Measurements from ENCODE around the gene PTPRF. TPM values are rescaled to one million over a fixed set of nuclear protein-coding genes. Genes with fewer than 3 reads are reported as not detected.

The PTPRF gene
- total and polyA plus RNA-seq, 2 experiments from 2014 or later = 96.0 to 115 TPM

- no peaks in the 10 kb centered on the region for H3K9me2 ChIP-seq (replicated peaks; ENCODE audit: insufficient read depth)
- H3K4me1 ChIP-seq (ENCODE audit: insufficient read depth) = no peaks in the 10 kb centered on the region
- H3K4me3 ChIP-seq = no peak overlapping the region
- no peaks in the 10 kb centered on the region for H4K20me1 ChIP-seq (ENCODE audit: insufficient read depth, poor library complexity, severe bottlenecking)
- 95% methylated on average over 15 of the region's 16 CpGs for WGBS (ENCODE audit: low lambda C conversion rate, missing lambda C conversion rate)
- H3K9me3 ChIP-seq (ENCODE audit: low read depth) = no peaks in the 10 kb centered on the region
- no peaks in the 10 kb centered on the region for H3K27me3 ChIP-seq
- H3K79me2 ChIP-seq = no peaks in the 10 kb centered on the region
- no peak overlapping the region for H3K27ac ChIP-seq
- no peaks in the 10 kb centered on the region for H3K36me3 ChIP-seq (replicated peaks; ENCODE audit: insufficient read depth, low read depth)
- H2AFZ ChIP-seq = no peak overlapping the region
- H3K4me2 ChIP-seq = no peak overlapping the region
- DNase-seq (ENCODE audit: low spot score) = no peak
- TF ChIP-seq EZH2phosphoT487 (IDR thresholded peaks at IDR 0.05; ENCODE audit: low read depth, severe bottlenecking, unreplicated experiment) (no peak), EZH2 (IDR thresholded peaks at IDR 0.05; ENCODE audit: borderline replicate concordance) (no peak)
Measured at GRCh38 chr1:43620956-43621355, 90.3 kb downstream of the PTPRF start.

GRCh38 chr1:43621386-43621785 is 90.7 kb downstream of the PTPRF start:
- Histone ChIP-seq H3K4me3 (no peak overlapping the region), H3K27ac (no peak overlapping the region), H3K36me3 (replicated peaks; ENCODE audit: insufficient read depth, low read depth) (no peaks in the 10 kb centered on the region), H3K27me3 (no peaks in the 10 kb centered on the region), H3K4me1 (ENCODE audit: insufficient read depth) (no peaks in the 10 kb centered on the region), H4K20me1 (ENCODE audit: insufficient read depth, poor library complexity, severe bottlenecking) (no peaks in the 10 kb centered on the region), H3K9me3 (ENCODE audit: low read depth) (no peaks in the 10 kb centered on the region), H3K79me2 (no peaks in the 10 kb centered on the region), H3K9me2 (replicated peaks; ENCODE audit: insufficient read depth) (no peaks in the 10 kb centered on the region), H2AFZ (no peak overlapping the region), H3K4me2 (no peak overlapping the region)
- DNase-seq (ENCODE audit: low spot score) = no peak
- WGBS (ENCODE audit: low lambda C conversion rate, missing lambda C conversion rate) = 95% methylated on average over 3 of the region's 3 CpGs
- TF ChIP-seq CTCF (IDR thresholded peaks at IDR 0.05; ENCODE audit: poor library complexity) (no peak), EZH2phosphoT487 (IDR thresholded peaks at IDR 0.05; ENCODE audit: low read depth, severe bottlenecking, unreplicated experiment) (no peak), EZH2 (IDR thresholded peaks at IDR 0.05; ENCODE audit: borderline replicate concordance) (no peak)

GRCh38 chr1:43621861-43622260 is 91.2 kb downstream of the PTPRF start:
- H3K9me2 ChIP-seq (replicated peaks; ENCODE audit: insufficient read depth) = no peaks in the 10 kb centered on the region
- no peak overlapping the region for H3K27ac ChIP-seq
- no peak overlapping the region for H3K4me2 ChIP-seq
- no peaks in the 10 kb centered on the region for H3K27me3 ChIP-seq
- no peaks in the 10 kb centered on the region for H3K36me3 ChIP-seq (replicated peaks; ENCODE audit: insufficient read depth, low read depth)
- H3K9me3 ChIP-seq (ENCODE audit: low read depth) = no peaks in the 10 kb centered on the region
- no peaks in the 10 kb centered on the region for H3K79me2 ChIP-seq
- no peaks in the 10 kb centered on the region for H4K20me1 ChIP-seq (ENCODE audit: insufficient read depth, poor library complexity, severe bottlenecking)
- H3K4me3 ChIP-seq = no peak overlapping the region
- H2AFZ ChIP-seq = no peak overlapping the region
- 97% methylated on average over 17 of the region's 18 CpGs for WGBS (ENCODE audit: low lambda C conversion rate, missing lambda C conversion rate)
- H3K4me1 ChIP-seq (ENCODE audit: insufficient read depth) = no peaks in the 10 kb centered on the region
- DNase-seq (ENCODE audit: low spot score) = no peak
- TF ChIP-seq EZH2 (IDR thresholded peaks at IDR 0.05; ENCODE audit: borderline replicate concordance) = no peak
- no peak for TF ChIP-seq CTCF (IDR thresholded peaks at IDR 0.05; ENCODE audit: poor library complexity)
- no peak for TF ChIP-seq EZH2phosphoT487 (IDR thresholded peaks at IDR 0.05; ENCODE audit: low read depth, severe bottlenecking, unreplicated experiment)

GRCh38 chr1:43622471-43622870 is 91.8 kb downstream of the PTPRF start:
- no peak overlapping the region for H2AFZ ChIP-seq
- 81% methylated on average over 10 of the region's 10 CpGs for WGBS (ENCODE audit: low lambda C conversion rate, missing lambda C conversion rate)
- H3K4me1 ChIP-seq (ENCODE audit: insufficient read depth) = no peaks in the 10 kb centered on the region
- no peaks in the 10 kb centered on the region for H4K20me1 ChIP-seq (ENCODE audit: insufficient read depth, poor library complexity, severe bottlenecking)
- no peak for TF ChIP-seq EZH2 (IDR thresholded peaks at IDR 0.05; ENCODE audit: borderline replicate concordance)
- no peak for TF ChIP-seq CTCF (IDR thresholded peaks at IDR 0.05; ENCODE audit: poor library complexity)
- TF ChIP-seq EZH2phosphoT487 (IDR thresholded peaks at IDR 0.05; ENCODE audit: low read depth, severe bottlenecking, unreplicated experiment) = no peak
- H3K27me3 ChIP-seq = no peaks in the 10 kb centered on the region
- no peaks in the 10 kb centered on the region for H3K79me2 ChIP-seq
- H3K9me3 ChIP-seq (ENCODE audit: low read depth) = no peaks in the 10 kb centered on the region
- H3K4me3 ChIP-seq = no peak overlapping the region
- no peak for DNase-seq (ENCODE audit: low spot score)
- H3K27ac ChIP-seq = no peak overlapping the region
- H3K9me2 ChIP-seq (replicated peaks; ENCODE audit: insufficient read depth) = no peaks in the 10 kb centered on the region
- H3K36me3 ChIP-seq (replicated peaks; ENCODE audit: insufficient read depth, low read depth) = no peaks in the 10 kb centered on the region
- no peak overlapping the region for H3K4me2 ChIP-seq

Measured in hepatocyte (in vitro differentiated cells).